Measurements from ENCODE around the gene NTNG1. TPM values are rescaled to one million over a fixed set of nuclear protein-coding genes. Genes with fewer than 3 reads are reported as not detected.

NTNG1 gene
- total RNA-seq, 1 donor = 9.1 TPM

DNA sequence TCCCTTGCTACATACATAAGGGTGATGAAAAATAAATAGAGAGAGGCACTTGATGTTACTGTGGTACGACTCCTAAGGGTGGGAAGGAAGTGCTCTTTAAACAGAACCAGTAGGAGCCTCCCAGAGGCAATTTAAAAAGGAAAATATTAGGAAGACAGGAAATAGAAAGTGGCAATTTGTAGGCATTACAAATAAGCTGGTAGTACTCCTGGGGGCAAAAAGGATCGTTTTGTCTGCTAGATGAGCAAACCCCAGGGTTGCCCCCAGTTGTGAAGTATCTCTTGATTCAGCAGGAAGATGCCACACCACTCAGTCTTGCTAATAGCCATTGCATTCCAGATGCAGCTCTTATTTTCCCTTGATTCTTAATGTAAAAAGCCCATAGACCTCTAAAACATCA lies 303.0 kb downstream of the NTNG1 start:
- no peak for DNase-seq (ENCODE audit: low read depth)
- H3K4me3 ChIP-seq (ENCODE audit: low read depth, low read length) = no peak overlapping the region
- TF ChIP-seq, protein P1, sequence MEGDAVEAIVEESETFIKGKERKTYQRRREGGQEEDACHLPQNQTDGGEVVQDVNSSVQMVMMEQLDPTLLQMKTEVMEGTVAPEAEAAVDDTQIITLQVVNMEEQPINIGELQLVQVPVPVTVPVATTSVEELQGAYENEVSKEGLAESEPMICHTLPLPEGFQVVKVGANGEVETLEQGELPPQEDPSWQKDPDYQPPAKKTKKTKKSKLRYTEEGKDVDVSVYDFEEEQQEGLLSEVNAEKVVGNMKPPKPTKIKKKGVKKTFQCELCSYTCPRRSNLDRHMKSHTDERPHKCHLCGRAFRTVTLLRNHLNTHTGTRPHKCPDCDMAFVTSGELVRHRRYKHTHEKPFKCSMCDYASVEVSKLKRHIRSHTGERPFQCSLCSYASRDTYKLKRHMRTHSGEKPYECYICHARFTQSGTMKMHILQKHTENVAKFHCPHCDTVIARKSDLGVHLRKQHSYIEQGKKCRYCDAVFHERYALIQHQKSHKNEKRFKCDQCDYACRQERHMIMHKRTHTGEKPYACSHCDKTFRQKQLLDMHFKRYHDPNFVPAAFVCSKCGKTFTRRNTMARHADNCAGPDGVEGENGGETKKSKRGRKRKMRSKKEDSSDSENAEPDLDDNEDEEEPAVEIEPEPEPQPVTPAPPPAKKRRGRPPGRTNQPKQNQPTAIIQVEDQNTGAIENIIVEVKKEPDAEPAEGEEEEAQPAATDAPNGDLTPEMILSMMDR (IDR thresholded peaks at IDR 0.05; ENCODE audit: insufficient read depth, low read depth, low read length) = no peak

DNA sequence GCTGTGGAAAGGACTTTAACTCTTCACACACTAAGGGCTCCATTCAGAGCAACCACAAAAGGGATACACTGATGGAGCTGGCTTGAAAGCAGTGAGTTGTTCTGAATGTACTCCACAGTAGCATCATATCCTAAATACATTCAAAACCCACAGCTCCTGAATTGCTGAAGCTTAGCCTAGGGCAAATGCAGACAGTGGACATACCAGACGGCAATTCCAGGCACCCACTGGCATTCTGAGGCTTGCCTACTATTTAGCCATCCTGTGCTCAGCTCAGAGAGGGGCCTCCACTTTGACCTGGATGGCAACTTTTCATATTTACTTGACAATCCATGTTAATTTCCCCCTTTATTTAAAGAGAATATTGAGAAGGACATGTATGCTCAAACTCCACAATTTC lies 303.5 kb downstream of the NTNG1 start:
- no peak overlapping the region for H3K4me3 ChIP-seq (ENCODE audit: low read depth, low read length)
- DNase-seq (ENCODE audit: low read depth) = no peak
- TF ChIP-seq, protein P1 (IDR thresholded peaks at IDR 0.05; ENCODE audit: insufficient read depth, low read depth, low read length) = no peak

DNA sequence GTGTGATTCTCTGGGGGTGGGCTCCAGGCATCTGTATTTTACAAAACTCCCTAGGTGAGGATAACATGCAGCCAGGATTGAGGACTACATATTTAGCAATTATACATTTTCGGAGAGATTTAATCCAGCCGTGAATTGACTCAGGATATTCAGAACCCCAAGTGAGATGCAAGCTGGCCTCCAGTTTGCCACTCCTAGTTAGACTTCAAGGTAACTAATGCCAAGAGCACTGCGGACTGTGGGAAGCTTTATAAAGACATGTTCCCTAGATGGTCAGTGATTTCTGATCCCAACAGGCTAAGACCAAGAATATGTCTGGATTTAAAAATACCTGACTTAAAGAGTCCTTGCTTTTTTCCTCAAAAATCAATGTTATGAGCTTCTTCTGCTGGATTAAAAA lies 308.5 kb downstream of the NTNG1 start:
- TF ChIP-seq, protein P1 (IDR thresholded peaks at IDR 0.05; ENCODE audit: insufficient read depth, low read depth, low read length) = no peak
- no peak for DNase-seq (ENCODE audit: low read depth)
- no peak overlapping the region for H3K4me3 ChIP-seq (ENCODE audit: low read depth, low read length)

DNA sequence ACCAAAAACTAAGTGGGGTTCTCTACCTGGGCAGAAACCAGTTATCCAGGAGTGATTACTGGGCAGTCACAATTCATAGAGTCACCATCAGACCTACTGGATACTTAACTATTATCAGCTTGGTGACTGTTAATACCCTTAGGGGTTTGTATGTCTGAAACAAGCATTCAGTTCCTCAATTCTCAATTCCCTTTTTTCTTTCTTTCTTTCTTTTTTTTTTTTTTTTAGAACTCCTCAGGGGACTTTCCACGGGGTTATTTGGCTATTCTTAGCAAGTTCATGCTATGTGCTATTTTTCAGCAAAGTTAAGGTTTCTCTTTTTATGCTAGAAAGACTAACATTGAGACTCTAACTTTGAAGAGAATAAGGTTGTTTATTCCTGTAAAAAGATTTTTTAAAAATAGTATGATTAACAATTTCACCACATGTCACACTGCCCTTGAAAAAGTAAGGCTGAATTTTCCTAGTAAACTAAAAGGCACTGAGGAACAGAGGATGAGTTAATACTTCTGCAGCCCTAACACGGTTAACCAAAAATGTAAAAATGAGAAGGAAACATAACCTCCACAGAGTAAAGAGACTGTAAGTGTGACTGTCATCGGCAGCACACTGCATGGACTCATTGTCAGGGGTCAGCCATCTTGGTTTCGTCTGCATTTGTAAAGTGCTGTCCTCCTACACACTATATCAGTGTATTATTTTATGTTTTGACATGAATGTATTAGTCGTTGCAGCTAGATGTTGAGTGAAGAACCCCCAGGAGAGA lies 310.2 kb downstream of the NTNG1 start:
- TF ChIP-seq, protein P1 (IDR thresholded peaks at IDR 0.05; ENCODE audit: insufficient read depth, low read depth, low read length) = no peak
- no peak for DNase-seq (ENCODE audit: low read depth)
- H3K4me3 ChIP-seq (ENCODE audit: low read depth, low read length) = no peak overlapping the region

DNA sequence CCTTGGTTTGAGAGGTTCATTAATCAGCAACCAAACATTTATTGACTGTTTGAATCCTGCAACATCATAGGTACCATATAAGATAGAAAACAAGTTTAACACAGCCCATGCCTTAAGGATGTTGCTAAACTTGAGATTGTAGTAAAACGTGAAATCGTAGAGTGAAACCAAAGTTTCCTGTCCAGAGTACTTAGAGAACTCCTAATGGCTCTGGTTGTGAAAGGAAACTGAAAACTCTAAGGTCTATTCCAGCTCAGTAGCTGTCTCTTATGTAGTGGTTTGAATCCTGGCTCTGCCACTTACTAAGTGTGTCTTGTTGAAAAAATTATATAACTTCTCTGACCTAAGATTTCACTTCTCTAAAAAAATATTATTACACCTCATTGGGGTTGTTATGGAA lies 310.9 kb downstream of the NTNG1 start:
- no peak for DNase-seq (ENCODE audit: low read depth)
- H3K4me3 ChIP-seq (ENCODE audit: low read depth, low read length) = no peak overlapping the region
- TF ChIP-seq, protein P1 (IDR thresholded peaks at IDR 0.05; ENCODE audit: insufficient read depth, low read depth, low read length) = no peak

DNA sequence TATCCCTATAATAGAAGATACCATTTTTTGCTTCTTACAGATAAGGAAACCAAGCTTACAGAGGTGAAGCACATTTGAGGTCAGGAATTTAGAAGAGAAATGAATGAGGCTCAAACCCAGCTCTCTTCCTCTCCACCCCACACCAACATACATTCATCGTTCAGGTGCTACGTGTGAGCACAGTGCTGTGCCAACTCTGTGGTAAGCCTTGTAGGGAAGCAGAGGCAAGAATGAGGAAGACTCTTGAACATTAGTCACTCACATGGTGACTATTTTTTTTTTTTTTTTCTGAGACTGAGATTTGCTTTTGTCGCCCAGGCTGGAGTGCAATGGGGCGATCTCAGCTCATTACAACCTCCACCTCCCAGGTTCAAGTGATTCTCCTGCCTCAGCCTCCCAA lies 314.0 kb downstream of the NTNG1 start:
- no peak overlapping the region for H3K4me3 ChIP-seq (ENCODE audit: low read depth, low read length)
- TF ChIP-seq, protein P1 (IDR thresholded peaks at IDR 0.05; ENCODE audit: insufficient read depth, low read depth, low read length) = no peak
- no peak for DNase-seq (ENCODE audit: low read depth)

DNA sequence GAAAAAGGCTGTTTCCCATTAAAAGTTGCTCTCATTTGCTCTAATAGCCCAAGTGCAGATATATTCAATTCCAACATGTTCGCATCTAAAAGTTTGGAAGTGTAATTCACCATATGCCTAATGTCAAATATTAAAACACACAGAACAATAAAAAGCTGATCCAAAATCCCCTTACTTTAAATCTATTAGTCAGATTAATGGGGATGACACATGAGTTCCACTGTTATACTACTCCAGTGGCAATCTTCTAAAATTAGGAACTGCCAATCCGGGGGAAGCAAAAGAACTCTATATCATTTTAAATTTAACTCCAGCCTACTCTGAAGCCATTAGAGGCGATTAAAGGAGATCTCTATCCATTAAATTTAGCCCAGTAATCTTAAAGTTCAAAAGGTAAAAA lies 317.1 kb downstream of the NTNG1 start:
- no peak overlapping the region for H3K4me3 ChIP-seq (ENCODE audit: low read depth, low read length)
- TF ChIP-seq, protein P1 (IDR thresholded peaks at IDR 0.05; ENCODE audit: insufficient read depth, low read depth, low read length) = no peak
- no peak for DNase-seq (ENCODE audit: low read depth)

All from fibroblast of villous mesenchyme (primary cell).